NCI-H146 treated with DMSO at 0.1 percent for 48 hours (cell line): ENCODE measurements around the gene ETV6.

ENCODE experiments used
- DNase-seq: peaks from one replicate; lab custom pipeline; 2025; ENCODE audit not compliant: unreplicated experiment; lab: John Stamatoyannopoulos, UW

Gene ETV6

DNA sequence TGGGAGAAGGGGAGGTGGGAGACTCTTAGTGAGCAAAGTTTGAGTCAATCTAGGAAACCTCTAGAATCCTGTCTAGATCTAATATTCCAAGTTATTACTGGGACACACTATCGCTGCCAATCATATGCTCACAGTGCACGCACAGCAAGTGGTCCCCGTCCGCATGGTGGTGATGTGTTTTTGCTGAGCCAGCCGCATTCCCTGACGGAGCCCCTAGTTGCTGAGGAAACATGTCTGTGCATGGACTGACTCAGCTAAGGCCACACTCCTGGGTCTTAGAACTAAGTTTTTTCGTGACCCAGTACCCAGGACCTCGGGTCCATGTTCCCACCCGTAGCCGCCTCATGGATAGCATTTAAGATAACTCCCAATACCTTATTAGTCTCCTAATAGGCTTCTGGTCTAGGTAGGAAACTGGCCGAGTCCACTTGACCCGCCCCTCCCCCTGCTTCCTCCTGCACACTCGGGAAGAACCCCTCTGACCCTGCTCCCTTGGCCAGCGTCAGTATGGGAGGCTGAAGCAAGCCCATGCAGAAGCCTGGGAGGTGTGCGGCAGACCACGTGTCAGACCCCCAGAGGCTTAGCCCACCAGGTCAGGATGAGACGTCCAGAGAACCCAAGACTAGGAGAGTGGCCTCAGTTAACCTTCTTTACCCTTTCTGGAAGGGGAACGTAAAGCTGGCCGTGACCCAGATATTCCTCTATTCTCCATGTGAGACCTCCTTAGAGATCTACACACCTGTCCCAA is 200.5 kb downstream of the ETV6 start:
- DNase-seq, result no peak

DNA sequence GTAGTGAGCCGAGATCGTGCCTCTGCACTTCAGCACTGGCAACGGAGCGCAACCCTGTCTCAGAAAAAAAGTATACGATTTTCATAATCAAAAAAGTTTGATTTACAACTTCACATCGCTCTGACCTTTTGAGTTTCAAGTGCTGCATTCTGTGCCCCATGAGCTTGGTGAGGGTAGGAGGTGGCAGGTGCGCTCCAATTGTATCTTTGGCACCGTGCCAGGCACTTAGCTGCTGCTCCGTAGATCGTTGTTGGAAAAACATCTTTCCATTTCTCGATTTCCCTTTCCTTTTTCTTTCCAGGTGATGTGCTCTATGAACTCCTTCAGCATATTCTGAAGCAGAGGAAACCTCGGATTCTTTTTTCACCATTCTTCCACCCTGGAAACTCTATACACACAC is 203.7 kb downstream of the ETV6 start:
- DNase-seq, result no peak

DNA sequence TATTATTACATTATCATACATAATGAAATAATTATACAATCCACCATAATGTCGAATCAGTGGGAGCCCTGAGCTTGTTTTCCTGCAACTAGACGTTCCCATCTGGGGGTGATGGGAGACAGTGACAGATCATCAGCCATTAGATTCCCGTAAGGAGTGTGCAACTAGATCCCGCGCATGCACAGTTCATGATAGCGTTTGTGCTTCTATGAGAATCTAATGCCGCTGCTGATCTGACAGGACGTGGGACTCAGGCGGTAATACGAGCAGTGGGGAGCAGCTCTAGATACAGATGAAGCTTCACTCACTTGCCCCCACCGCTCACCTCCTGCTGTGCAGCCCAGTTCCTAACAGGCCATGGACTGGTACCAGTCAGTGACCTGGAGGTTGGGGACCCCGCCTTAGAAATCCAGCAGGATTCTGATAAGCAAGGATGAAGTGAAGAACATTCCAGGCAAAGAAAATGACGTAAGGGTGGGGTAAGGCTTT is 204.6 kb downstream of the ETV6 start:
- no peak for DNase-seq

DNA sequence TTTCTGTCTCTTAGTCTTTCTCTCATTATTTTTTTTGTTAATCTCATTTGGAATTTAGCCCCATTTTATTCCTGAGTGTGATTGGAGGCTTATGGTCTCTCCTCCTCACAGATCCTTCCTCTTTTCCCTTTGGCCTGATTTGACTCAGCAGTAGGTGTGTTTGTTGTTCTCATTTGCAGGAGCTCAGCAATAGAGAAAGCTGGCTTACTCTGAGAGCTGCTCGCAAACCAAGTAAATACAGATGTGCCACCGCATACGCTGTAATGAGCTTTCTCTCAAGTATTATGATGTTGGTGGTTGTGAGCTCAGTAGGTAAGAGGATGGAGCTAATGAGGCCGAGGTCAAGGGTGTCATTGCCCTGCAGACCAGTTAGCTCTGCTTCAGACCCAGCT is 206.5 kb downstream of the ETV6 start:
- peak; percentile 65 for DNase-seq

DNA sequence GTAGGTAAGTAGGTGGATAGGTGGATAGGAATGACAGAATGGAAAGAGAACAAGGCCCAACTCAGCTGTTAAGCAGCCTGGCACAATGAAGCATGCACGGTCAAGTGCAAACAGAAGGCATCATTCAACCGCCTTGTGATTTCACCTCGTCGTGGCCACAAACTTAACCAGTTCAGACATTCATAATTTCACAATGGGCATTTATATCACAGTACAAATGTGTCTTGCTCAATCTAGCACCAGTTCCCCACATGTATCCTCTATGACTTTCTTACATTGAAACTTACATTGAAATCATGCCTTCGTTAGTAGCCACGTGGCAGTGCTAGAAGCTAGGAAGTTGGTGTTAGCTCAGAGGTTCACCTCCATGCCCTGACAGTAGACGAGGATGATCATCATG is 207.5 kb downstream of the ETV6 start:
- no peak for DNase-seq

DNA sequence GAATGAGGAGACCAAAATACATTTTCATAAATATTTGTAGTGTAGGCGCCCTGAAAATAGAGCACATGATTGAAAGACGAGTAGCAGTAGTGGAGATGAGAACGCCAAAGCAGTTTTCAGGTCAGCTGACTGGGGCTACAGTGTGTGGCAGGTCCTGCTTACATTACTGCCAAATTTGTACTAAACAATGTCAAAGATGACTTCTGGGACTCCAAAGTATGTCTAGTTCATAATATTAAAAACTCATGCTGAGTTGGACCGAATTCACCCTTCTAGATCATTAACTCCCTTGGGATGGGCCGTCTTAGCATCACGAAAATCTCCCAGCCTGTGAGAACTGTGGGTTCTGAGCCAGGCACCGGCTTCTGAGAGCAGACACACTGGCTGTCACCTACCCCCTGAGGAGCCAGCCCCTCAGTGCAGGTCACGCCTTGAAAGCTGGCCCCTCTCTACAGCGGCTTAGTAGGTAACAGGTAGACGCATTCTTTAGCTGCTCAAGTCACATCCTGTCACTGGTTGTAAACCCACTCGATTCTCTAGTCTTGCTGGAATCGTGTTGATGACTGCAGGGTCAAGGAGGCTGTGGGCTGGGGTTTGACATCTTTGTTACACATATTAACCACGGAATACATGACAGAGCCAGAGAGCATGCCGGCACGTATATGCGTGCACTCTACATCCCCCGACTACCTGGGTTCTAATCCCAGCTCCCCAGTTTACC is 210.4 kb downstream of the ETV6 start:
- DNase-seq, result no peak

DNA sequence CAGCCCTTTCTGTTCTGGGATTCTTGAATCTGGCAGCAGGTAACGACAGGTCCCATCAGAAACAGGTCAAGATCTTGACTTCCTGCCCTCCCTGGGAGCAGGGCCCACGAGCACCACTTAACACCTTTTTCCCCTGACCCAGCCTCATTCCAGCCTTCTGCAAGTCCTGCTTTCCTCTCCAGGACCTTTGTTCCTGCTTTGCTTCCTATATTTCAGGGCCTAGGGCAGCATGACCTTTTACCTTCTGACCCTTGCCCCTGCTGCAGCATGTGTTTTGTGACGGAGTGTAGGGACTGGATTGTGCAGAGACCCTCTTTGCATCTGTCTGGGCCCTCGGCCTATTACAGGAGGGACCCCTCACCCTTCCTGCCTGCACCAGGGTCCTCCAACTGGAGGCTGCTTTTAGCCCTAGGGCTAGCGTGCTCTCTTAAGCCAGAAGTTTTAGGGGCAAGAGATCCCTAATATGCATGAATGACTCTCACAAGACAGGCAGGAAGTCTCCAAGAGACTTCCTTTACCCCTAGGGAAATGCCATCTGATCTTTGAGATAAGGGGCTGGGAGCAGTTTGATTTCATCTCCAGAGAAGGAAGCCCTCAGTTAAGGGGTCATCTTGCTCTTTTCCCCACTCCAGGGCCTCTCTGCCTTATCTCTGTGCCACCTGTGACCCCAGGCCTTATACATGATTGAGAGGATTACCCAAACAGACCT is 211.8 kb downstream of the ETV6 start:
- DNase-seq, result no peak

DNA sequence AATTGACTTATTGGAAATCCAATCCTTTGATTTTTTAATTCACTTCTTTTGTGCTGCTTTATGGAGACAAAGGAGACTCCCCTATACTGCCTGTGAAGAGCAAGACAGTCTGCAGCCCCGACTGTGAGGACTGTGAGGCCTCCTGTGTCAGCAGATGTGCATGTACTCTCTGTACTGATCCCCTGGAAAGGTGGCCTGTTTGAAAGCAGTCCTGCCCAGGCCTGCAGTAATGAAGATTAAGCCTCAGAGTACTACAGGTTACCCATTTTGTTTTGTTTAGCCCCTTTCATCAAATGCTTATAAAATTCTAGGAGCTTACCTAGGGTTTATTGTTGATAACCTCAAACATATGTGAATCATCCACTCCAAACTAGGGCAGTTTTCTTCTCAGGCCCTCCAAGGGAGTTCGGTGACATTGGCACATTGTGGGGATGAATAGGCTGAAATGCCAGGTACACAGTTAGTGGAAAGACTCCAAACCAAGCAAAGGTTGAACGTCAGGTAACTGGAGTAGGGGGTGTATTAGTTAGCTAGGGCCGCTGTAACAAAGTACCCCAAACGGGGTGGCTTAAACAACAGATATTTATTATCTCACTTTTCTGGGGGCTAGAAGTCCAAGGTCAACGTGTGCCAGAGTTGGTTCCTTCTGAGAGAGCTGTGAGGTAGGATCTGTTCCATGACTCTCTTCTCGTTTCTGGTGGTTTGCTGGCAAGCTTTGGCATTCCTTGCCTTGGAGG is 212.6 kb downstream of the ETV6 start:
- DNase-seq, result peak; percentile 86

DNA sequence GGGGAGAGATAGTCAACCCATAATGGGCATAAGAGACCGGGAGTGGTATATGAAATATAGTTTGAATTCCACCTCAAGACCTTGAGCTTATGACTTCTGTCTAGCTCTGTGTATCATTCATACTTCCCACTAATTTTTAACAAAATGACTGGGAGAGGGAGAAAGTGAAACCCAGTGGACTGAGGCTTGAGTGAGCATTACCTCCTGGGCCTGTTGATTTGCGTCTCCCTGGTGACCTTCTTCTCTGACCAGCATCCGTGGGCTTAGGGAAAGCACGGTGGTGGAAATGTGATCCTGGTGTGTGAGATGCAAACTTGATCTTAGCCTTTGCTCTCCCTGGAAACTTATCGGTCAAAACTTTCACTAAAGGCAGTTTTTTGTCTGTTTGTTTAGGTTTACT is 213.3 kb downstream of the ETV6 start:
- DNase-seq, result peak; percentile 40

DNA sequence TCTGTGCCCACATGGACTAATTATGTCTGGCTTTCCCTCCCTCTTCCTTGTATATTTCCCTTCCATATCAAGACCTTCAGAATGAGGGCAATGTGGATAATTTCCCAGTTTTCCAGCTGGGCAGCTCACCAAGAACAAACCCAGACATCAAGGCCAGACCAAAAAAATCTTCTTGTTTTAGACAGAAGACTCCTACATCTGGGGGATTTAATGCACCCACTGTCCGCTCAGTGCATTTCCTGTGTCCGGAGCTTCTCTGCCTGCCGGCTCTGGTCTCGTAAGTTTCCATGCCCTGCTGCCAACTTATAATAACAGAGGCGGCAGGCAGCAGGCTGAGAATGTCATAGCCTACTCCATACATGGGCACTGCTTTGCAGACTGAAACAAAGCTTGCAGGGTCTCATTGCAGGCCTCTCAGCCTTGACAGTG is 214.0 kb downstream of the ETV6 start:
- DNase-seq, result no peak

DNA sequence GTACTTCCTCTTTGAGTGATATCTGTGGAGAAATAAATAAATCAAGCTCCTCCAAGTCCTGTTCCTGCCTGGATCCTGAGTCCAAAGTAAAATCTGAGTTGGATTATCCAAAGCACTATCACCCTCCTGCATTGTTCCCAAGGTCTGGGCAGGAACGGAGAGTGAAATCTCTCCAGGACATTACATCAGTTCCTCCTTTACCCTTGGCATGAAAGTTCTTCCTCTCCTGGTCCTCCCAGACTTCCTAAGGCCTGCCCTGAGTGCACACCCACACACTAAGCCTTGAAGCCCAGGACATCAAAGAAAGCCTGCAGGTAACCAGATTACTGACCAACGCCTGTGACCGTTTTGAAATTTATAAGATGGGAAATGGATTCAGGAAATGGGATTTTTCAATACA is 214.5 kb downstream of the ETV6 start:
- DNase-seq, result no peak

DNA sequence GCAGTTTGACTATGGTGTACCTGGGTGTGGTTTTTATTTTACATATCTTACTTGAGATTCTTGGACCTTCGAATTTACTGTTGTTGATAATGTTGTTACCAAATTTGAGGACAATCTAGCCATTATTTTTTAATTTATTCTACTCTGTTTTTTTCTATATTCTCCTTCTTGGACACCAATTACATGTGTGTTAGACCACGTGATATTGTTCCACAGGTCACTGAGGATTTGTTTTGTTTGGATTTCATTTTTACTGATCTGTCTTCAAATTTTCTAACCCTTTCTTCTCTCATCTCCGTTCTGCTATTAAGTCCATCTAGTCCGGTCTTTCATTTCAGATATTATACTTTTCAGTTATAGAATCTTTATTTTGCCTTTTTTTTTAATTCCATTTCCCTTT is 216.3 kb downstream of the ETV6 start:
- DNase-seq, result no peak

DNA sequence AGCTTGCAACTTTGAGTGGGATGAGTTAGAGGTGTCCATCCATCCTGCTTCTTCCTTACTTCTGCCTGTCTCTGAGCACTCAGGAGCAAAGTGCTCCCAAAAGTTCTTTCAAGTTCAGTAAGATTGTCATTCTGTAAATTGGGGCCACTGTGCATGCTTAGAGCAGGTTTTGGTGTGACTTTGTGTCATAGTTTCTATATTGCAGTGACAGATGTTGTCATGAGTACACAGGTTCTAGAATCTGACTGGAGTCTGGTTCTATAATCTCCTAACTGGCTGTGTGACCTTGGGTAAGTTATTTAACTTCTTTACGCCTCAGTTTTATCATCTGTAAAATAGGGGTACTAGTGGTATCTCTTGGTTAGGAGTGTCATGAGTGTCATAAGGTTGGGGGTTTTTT is 218.6 kb downstream of the ETV6 start:
- DNase-seq, result no peak

DNA sequence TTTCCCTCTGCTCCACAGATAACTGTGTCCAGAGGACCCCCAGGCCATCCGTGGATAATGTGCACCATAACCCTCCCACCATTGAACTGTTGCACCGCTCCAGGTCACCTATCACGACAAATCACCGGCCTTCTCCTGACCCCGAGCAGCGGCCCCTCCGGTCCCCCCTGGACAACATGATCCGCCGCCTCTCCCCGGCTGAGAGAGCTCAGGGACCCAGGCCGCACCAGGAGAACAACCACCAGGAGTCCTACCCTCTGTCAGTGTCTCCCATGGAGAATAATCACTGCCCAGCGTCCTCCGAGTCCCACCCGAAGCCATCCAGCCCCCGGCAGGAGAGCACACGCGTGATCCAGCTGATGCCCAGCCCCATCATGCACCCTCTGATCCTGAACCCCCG is 219.9 kb downstream of the ETV6 start:
- DNase-seq, result no peak

DNA sequence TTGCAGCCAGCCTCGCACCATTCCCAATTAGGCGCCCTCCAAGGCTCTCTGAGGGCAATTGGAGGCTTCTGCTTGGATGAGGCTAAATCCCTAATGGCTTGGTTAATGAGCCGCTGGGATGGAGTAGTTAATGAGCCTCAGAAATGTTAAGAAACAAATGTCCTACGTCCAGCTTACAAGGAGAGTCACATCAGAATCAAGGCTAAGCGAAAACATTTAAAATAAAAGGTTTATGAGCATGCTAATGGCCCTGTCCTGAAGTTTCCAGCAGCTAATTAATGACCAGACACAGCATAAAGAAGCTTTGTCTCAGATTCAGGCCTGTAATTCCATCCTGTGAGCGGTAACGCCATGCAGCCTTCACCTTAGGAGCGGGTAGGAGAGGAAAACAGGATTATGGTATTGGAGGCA is 220.6 kb downstream of the ETV6 start:
- no peak for DNase-seq

DNA sequence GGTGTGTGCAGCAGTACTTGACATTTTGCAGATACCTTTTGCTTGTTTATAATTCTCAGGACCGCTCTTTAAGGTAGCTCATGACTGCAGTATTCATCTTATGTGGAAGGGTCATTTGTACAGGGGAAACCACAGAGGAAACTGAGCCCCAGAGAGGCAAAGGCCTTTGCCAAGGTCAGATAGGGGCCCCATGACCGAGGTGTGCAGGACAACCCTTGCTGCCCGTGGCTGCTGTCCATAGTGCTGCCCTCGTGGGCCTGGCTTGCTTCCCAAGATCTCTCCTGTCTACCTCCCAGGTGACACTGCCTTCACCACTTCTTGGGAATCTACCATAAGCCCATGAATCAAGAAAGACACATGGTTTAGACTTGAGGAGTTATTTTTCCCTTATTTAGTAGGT is 222.6 kb downstream of the ETV6 start:
- no peak for DNase-seq

DNA sequence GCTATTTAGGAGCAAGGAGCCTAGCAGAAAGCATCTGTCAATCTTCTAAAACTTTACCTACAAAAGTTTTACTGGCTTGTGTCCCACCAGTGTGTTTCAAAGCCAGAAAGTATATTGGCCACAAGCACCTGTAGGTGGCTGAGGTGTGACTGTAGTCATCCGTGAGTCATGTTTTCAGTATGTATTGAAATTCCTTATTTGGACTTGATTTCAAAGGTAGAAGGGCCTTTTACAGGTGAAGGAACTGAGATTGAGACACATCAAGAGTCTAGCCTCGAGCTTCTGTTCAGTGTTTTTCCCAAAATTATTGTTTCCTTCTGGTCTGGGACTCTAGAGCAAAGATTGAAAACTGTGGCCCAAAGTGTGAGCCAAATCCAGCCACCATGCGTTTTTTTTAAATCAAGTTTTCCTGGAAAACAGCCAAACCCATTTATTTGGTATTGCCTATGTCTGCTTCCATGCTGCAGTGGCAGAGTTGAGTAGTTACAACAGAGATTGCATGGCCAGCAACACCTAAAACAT is 226.0 kb downstream of the ETV6 start:
- no peak for DNase-seq

DNA sequence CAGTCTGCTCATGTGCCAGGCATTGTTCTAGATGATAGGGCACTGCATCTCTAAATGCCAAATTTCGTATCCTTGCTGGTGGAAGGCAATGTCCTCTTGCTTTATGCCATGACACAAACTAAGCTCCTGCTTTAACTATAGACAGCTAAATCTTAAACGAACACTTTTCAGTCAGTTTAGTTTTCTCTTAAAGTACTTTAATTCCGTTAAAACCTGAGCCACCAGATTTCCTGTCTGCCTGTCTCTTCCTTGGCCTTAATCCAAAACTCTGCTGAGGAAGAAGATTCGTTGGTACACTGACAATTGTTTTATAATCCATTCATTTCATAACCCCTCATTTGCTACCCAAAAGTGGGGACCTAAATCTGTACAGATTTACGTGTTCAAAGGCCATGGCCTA is 226.8 kb downstream of the ETV6 start:
- DNase-seq, result no peak

DNA sequence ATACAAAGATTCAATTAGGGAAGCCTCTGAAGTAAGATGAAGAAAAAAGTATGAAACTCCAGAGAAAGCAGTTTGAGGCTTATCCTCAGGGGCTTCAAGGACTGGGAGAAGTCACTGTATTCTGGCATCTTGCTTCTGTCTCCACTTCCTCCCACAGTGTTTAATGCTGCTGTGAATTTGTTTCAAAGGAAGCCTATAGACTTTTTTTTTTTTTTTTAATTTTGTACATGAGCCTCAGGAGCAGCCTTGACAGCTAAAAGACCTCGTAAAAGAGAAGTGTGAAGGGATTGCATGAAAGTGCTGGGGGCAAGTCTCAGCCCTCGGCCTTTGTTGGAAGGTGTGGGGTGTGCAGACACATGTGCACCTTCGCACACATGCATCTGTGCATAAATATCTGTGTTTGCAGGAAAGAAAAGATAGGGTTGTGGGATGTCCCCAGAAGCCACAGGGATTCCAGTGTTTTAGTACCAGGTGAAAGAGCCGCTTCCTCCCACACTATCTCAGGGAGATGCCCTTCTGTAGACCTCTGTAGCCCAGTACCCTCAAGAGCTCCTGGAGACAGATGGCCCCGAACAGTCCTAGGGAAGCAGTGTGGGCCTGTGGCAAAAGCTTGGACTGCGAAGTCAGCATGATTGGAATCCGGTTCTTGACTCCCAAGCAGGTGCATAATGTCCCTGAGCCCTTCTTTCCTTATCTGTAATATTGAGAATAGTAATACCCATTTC is 227.8 kb downstream of the ETV6 start:
- no peak for DNase-seq
